Uterus (tissue), 4 donors: ENCODE data around the gene KCNIP3. TPM values are rescaled to one million over a fixed set of nuclear protein-coding genes. Genes with fewer than 3 reads are reported as not detected.

Experiments
- DNase-seq, 2 donors: peaks; one replicate each; pipeline ENCODE4 v3.0.0-alpha.2; 2019 to 2020
- H3K27ac ChIP-seq, 2 donors: fragments of 200-600 bp; sonication (generic); 1 replicate in 1 of 2; 2 replicates in 1 of 2; pipeline ENCODE4 v1.5.1; 2016 to 2018
- H3K27me3 ChIP-seq, 2 donors: fragments of 200-600 bp; sonication (generic); one replicate each; pipeline ENCODE4 v1.5.1; 2018 to 2019; ENCODE audit warnings: control low read depth in 1 of 2
- H3K36me3 ChIP-seq, 2 donors: fragments of 200-600 bp; sonication (generic); one replicate each; pipeline ENCODE4 v1.5.1; 2019; ENCODE audit warnings: control low read depth in 1 of 2
- H3K4me1 ChIP-seq, 2 donors: fragments of 200-600 bp; sonication (generic); one replicate each; pipeline ENCODE4 v1.5.1; 2018 to 2019; ENCODE audit warnings: control low read depth in 1 of 2
- H3K4me3 ChIP-seq, 2 donors: fragments of 200-600 bp; sonication (generic); 1 replicate in 1 of 2; 2 replicates in 1 of 2; pipeline ENCODE4 v1.5.1; 2018 to 2019; ENCODE audit warnings: mild to moderate bottlenecking in 1 of 2
- H3K9me3 ChIP-seq, 2 donors: fragments of 200-600 bp; sonication (generic); one replicate each; pipeline ENCODE4 v1.5.1; 2019; ENCODE audit warnings: control low read depth in 1 of 2
- POLR2A ChIP-seq, 2 donors: fragments of 450-650 bp; IDR thresholded peaks; one replicate each; pipeline ENCODE4 v1.6.1; 2016; ENCODE audit warnings: antibody characterized with exemption in 2 of 2, mild to moderate bottlenecking in 1 of 2, moderate library complexity in 1 of 2
- intact Hi-C: fragments of 100-400 bp; cut with DNase I; formaldehyde crosslinking; loops from one replicate; pipeline ENCODE4 v1.15.1; 2023; ENCODE audit warnings: low total_unique reads
- total RNA-seq, 4 donors: library from RNA; depleted of rRNA in 3 of 4; stranded (reverse); fragments of >200 nt in 3 of 4; gene quantifications; one replicate each; pipeline versions ENCODE4 v1.1.0 to v1.2.4, GENCODE V29; 2014 to 2023
- TF ChIP-seq, protein P1 (sequence below), 4 experiments: fragments of 200-600 bp in 2 of 4; fragments of 450-650 bp in 2 of 4; sonication (generic) in 2 of 4; IDR thresholded peaks; one replicate each; pipeline ENCODE4 v1.5.1; 2016 to 2019; ENCODE audit warnings: antibody characterized with exemption in 4 of 4, mild to moderate bottlenecking in 2 of 4, moderate library complexity in 1 of 4
- donor health status: DM: yes; HTN: yes; CAD: no.

Gene KCNIP3
- total RNA-seq, 4 donors from 2014 or later: 1.5 to 18.3 (median 10.8) TPM

DNA sequence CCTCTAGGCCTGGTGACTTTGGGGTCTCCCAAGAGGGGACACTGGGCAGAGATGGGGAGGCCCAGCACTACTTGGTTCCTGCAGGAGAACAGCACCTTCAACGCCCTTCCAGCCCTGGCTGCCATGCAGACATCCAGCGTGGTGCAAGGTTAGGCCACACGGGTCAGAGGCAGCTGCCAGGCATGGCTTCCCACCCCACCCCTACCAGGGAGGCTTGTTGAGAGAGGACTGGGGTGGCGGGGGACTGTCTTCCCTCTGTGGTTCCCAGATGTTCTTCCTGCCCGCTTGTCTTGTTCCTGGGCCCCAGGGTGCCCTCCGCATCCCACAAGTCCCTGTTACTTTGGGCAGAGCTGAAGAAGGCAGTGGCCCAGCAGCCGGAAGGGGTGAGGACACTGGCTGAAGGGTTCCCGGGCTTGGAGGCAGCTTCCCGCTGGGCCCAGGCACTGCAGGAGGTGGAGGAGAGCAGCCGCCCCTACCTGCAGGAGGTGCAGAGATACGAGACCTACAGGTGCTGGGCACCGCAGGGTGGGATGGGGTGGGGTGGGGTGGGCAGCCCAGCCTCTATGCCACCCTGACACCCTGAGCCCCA is 18.4 kb upstream of the KCNIP3 start:
- Histone ChIP-seq H3K4me1 (no peaks in the 10 kb centered on the region), H3K27ac (no peak overlapping the region), H3K4me3 (no peak overlapping the region), H3K9me3 (no peaks in the 10 kb centered on the region), H3K27me3 (no peaks in the 10 kb centered on the region), H3K36me3 (no peaks in the 10 kb centered on the region)
- no peak for DNase-seq
- intact Hi-C loops: no loop called here
- no peak for TF ChIP-seq POLR2A (IDR thresholded peaks at IDR 0.05)
- TF ChIP-seq, protein P1, sequence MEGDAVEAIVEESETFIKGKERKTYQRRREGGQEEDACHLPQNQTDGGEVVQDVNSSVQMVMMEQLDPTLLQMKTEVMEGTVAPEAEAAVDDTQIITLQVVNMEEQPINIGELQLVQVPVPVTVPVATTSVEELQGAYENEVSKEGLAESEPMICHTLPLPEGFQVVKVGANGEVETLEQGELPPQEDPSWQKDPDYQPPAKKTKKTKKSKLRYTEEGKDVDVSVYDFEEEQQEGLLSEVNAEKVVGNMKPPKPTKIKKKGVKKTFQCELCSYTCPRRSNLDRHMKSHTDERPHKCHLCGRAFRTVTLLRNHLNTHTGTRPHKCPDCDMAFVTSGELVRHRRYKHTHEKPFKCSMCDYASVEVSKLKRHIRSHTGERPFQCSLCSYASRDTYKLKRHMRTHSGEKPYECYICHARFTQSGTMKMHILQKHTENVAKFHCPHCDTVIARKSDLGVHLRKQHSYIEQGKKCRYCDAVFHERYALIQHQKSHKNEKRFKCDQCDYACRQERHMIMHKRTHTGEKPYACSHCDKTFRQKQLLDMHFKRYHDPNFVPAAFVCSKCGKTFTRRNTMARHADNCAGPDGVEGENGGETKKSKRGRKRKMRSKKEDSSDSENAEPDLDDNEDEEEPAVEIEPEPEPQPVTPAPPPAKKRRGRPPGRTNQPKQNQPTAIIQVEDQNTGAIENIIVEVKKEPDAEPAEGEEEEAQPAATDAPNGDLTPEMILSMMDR (IDR thresholded peaks at IDR 0.05): no peak

DNA sequence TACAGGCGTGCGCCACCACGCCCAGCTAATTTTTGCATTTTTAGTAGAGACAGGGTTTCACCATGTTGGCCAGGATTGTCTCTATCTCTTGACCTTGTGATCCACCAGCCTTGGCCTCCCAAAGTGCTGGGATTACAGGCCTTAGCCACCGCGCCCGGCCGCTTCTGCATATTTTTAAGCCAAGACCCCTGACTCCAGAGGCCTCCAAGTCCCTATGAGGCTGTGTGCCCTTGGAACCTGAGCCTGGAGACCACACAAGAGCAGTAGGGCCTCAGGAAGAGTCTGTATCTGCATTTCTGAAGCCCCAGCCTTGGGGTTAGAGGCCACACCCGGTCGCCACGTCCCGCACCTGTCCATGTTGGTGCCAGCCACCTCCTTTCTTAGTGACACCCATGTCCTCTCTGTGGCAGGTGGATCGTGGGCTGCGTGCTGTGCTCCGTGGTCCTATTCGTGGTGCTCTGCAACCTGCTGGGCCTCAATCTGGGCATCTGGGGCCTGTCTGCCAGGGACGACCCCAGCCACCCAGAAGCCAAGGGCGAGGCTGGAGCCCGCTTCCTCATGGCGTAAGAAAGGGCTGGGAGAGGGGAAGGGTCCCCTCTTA is 17.6 kb upstream of the KCNIP3 start:
- Histone ChIP-seq H3K27me3 (no peaks in the 10 kb centered on the region), H3K36me3 (no peaks in the 10 kb centered on the region), H3K4me1 (no peaks in the 10 kb centered on the region), H3K9me3 (no peaks in the 10 kb centered on the region), H3K4me3 (no peak overlapping the region), H3K27ac (no peak overlapping the region)
- DNase-seq: no peak
- intact Hi-C loops: no loop called here
- TF ChIP-seq, protein P1 (IDR thresholded peaks at IDR 0.05): no peak
- TF ChIP-seq POLR2A (IDR thresholded peaks at IDR 0.05): no peak

DNA sequence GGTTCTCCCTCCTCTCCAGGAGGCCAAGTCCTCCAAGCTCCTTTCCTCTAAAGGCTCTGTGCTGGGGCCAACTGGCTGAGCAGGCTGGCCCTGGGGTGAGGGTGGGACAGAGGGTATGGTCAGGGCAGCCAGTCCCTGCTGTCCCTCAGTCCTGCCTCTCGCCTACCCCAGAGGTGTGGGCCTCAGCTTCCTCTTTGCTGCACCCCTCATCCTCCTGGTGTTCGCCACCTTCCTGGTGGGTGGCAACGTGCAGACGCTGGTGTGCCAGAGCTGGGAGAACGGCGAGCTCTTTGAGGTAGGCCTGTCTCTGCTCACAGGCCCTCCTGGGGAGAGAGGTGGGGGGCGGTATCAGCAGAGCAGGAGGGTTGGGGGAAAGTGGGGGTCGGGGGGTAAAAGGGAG is 16.1 kb upstream of the KCNIP3 start:
- Histone ChIP-seq H3K4me3 (no peak overlapping the region), H3K4me1 (no peaks in the 10 kb centered on the region), H3K9me3 (no peaks in the 10 kb centered on the region), H3K27me3 (no peaks in the 10 kb centered on the region), H3K36me3 (no peaks in the 10 kb centered on the region), H3K27ac (no peak overlapping the region)
- intact Hi-C loops: no loop called here
- no peak for DNase-seq
- TF ChIP-seq, protein P1 (IDR thresholded peaks at IDR 0.05): no peak
- no peak for TF ChIP-seq POLR2A (IDR thresholded peaks at IDR 0.05)

DNA sequence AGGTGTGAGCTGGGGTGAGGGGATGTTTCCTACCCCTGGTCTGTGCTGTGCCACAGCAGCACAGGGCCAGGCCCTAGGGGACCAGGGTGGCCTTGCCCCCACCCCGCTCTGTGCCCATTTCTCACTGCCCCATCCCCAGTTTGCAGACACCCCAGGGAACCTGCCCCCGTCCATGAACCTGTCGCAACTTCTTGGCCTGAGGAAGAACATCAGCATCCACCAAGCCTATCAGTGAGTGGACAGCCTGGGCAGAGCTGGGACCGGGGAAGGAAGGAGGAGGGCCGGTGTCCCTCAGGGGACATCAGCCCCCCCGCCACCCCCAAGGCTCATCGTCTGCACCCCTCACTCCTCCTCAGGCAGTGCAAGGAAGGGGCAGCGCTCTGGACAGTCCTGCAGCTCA is 15.4 kb upstream of the KCNIP3 start:
- DNase-seq: no peak
- Histone ChIP-seq H3K9me3 (no peaks in the 10 kb centered on the region), H3K27me3 (no peaks in the 10 kb centered on the region), H3K4me1 (no peaks in the 10 kb centered on the region), H3K36me3 (no peaks in the 10 kb centered on the region), H3K27ac (no peak overlapping the region), H3K4me3 (no peak overlapping the region)
- intact Hi-C loops: no loop called here
- no peak for TF ChIP-seq POLR2A (IDR thresholded peaks at IDR 0.05)
- TF ChIP-seq, protein P1 (IDR thresholded peaks at IDR 0.05): no peak

DNA sequence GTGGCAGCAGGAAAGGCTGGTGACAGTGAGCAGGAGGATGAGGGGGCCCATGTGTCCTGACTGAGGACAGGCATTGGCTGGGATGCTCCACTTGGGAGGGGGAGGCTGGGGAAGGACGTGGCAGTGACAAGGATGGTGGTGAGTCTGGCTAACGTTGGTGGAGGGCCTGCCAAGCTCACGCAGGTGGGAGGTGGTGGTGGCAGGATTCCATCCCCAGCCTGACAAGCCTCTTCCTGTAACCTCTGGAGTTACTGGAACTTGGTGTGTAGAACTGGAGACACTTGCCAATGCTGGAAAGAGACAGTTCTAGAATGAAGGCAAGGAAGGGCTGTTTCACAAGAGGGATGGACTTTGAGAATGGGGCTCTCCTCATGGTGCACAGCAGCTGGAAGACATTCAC is 14.7 kb upstream of the KCNIP3 start:
- H3K4me1 ChIP-seq: no peaks in the 10 kb centered on the region
- H3K36me3 ChIP-seq: no peaks in the 10 kb centered on the region

More for the DNA sequence above, 14.7 kb upstream of the KCNIP3 start:
- TF ChIP-seq POLR2A (IDR thresholded peaks at IDR 0.05): no peak
- TF ChIP-seq, protein P1 (IDR thresholded peaks at IDR 0.05): no peak
- Histone ChIP-seq H3K4me3 (no peak overlapping the region), H3K27ac (no peak overlapping the region), H3K27me3 (no peaks in the 10 kb centered on the region), H3K9me3 (no peaks in the 10 kb centered on the region)
- intact Hi-C loops: no loop called here
- no peak for DNase-seq
